ENCODE results near the gene SCTR.

The SCTR gene

GRCh38 chr2:119442850-119443249 lies 81.4 kb downstream of the SCTR start:
- DNase-seq (ENCODE audit: low read depth in 2 of 2) = no peak

- no peak for DNase-seq (ENCODE audit: low read depth in 2 of 2)
Measured at GRCh38 chr2:119442226-119442619, 82.1 kb downstream of the SCTR start.

GRCh38 chr2:119441376-119442225 lies 82.7 kb downstream of the SCTR start:
- no peak for DNase-seq (ENCODE audit: low read depth in 2 of 2)

GRCh38 chr2:119440873-119441272 lies 83.4 kb downstream of the SCTR start:
- no peak for DNase-seq (ENCODE audit: low read depth in 2 of 2)

- no peak for DNase-seq (ENCODE audit: low read depth in 2 of 2)
Measured at GRCh38 chr2:119440501-119440870, 83.8 kb downstream of the SCTR start.

GRCh38 chr2:119439574-119440500 lies 84.4 kb downstream of the SCTR start:
- no peak for DNase-seq (ENCODE audit: low read depth in 2 of 2)

GRCh38 chr2:119438726-119439284 lies 85.5 kb downstream of the SCTR start:
- DNase-seq (ENCODE audit: low read depth in 2 of 2) = no peak

- no peak for DNase-seq (ENCODE audit: low read depth in 2 of 2)
Measured at GRCh38 chr2:119438128-119438656, 86.1 kb downstream of the SCTR start.

- no peak for DNase-seq (ENCODE audit: low read depth in 2 of 2)
Measured at GRCh38 chr2:119436993-119437772, 87.1 kb downstream of the SCTR start.

GRCh38 chr2:119435953-119436297 lies 88.4 kb downstream of the SCTR start:
- DNase-seq (ENCODE audit: low read depth in 2 of 2) = no peak

GRCh38 chr2:119435081-119435952 lies 89.0 kb downstream of the SCTR start:
- DNase-seq (ENCODE audit: low read depth in 2 of 2) = no peak

GRCh38 chr2:119434664-119435063 lies 89.6 kb downstream of the SCTR start:
- DNase-seq (ENCODE audit: low read depth in 2 of 2) = no peak

- no peak for DNase-seq (ENCODE audit: low read depth in 2 of 2)
Measured at GRCh38 chr2:119433636-119434327, 90.5 kb downstream of the SCTR start.

GRCh38 chr2:119432851-119433522 lies 91.3 kb downstream of the SCTR start:
- no peak for DNase-seq (ENCODE audit: low read depth in 2 of 2)

GRCh38 chr2:119431976-119432850 lies 92.1 kb downstream of the SCTR start:
- DNase-seq (ENCODE audit: low read depth in 2 of 2) = no peak

GRCh38 chr2:119431155-119431975 lies 92.9 kb downstream of the SCTR start, which contains the start of gene TMEM37:
TMEM37 (plus strand) TSS chr2:119431854; CDS start chr2:119431904, 50 bp downstream.
- peak in 1 of 2 experiments; percentile 13 for DNase-seq (ENCODE audit: low read depth in 2 of 2)

- DNase-seq (ENCODE audit: low read depth in 2 of 2) = no peak
Measured at GRCh38 chr2:119430023-119430498, 94.2 kb downstream of the SCTR start.
